ENCODE measurements around the gene BBS12.

- no peak for TF ChIP-seq CTCF (IDR thresholded peaks at IDR 0.05)
- TF ChIP-seq POLR2A (IDR thresholded peaks at IDR 0.05) = no peak
These were observed 31.7 kb downstream of the BBS12 start for GRCh38 chr4:122764071-122764820.
